GM23338 (cell line): Measurements from ENCODE around the gene MESD. TPM values are rescaled to one million over a fixed set of nuclear protein-coding genes. Genes with fewer than 3 reads are reported as not detected.

ENCODE experiments used
- ATAC-seq: fragments of 200-7000 bp; cut with Tn5 transposase; 3 replicates; pipeline ENCODE4 v1.9.1; 2020
- DNase-seq: peaks from one replicate; pipeline ENCODE4 v3.0.0-alpha.2; 2015; ENCODE audit warnings: low spot score
- H2AFZ ChIP-seq: fragments of 200-600 bp; sonication (generic); 2 replicates; pipeline ENCODE4 v1.8.0; 2016; ENCODE audit warnings: antibody characterized with exemption, mild to moderate bottlenecking, moderate library complexity
- H3F3A ChIP-seq: fragments of 200-600 bp; sonication (generic); replicated peaks from 2 replicates; pipeline ENCODE4 v1.8.0; 2017; ENCODE audit warnings: antibody characterized with exemption, mixed run types, low read depth
- H3K27ac ChIP-seq: fragments of 200-600 bp; sonication (generic); 2 replicates; pipeline ENCODE4 v1.6.1; 2016; ENCODE audit warnings: low read depth
- H3K27me3 ChIP-seq: fragments of 200-600 bp; sonication (generic); 2 replicates; pipeline ENCODE4 v1.8.0; 2016; ENCODE audit warnings: mild to moderate bottlenecking, mixed run types, moderate library complexity; ENCODE audit not compliant: insufficient read depth
- H3K36me3 ChIP-seq: fragments of 200-600 bp; sonication (generic); 2 replicates; pipeline ENCODE4 v1.8.0; 2016; ENCODE audit warnings: mild to moderate bottlenecking; ENCODE audit not compliant: insufficient read depth
- H3K4me1 ChIP-seq: fragments of 200-600 bp; sonication (generic); 2 replicates; pipeline ENCODE4 v1.8.0; 2016; ENCODE audit warnings: mild to moderate bottlenecking, moderate library complexity; ENCODE audit not compliant: insufficient read depth
- H3K4me2 ChIP-seq: fragments of 200-600 bp; sonication (generic); 2 replicates; pipeline ENCODE4 v1.7.1; 2017; ENCODE audit warnings: mixed run types
- H3K4me3 ChIP-seq: fragments of 200-600 bp; sonication (generic); 2 replicates; pipeline ENCODE4 v1.6.1; 2016; ENCODE audit warnings: mixed run types
- H3K79me2 ChIP-seq: fragments of 200-600 bp; sonication (generic); replicated peaks from 2 replicates; pipeline ENCODE4 v1.8.0; 2017; ENCODE audit warnings: mild to moderate bottlenecking; ENCODE audit not compliant: insufficient read depth
- H3K9me2 ChIP-seq: fragments of 200-600 bp; sonication (generic); 2 replicates; pipeline ENCODE4 v1.8.0; 2017; ENCODE audit not compliant: insufficient read depth
- H4K20me1 ChIP-seq: fragments of 200-600 bp; sonication (generic); replicated peaks from 2 replicates; pipeline ENCODE4 v1.8.0; 2017; ENCODE audit warnings: mild to moderate bottlenecking; ENCODE audit not compliant: insufficient read depth
- H3K27ac Mint-ChIP-seq: 2 replicates; pipeline ENCODE4 v1.8.0; 2020; ENCODE audit warnings: inconsistent platforms, mild to moderate bottlenecking, moderate library complexity, mixed read lengths
- H3K27me3 Mint-ChIP-seq: 3 replicates; pipeline ENCODE4 v1.8.0; 2022; ENCODE audit warnings: low read depth, mild to moderate bottlenecking, moderate library complexity, mixed read lengths, inconsistent platforms; ENCODE audit not compliant: insufficient read depth, poor library complexity
- H3K36me3 Mint-ChIP-seq: 3 replicates; pipeline ENCODE4 v1.8.0; 2021; ENCODE audit warnings: low read depth, mild to moderate bottlenecking, inconsistent platforms, moderate library complexity, mixed read lengths
- H3K4me1 Mint-ChIP-seq: 3 replicates; pipeline ENCODE4 v1.8.0; 2020; ENCODE audit warnings: mild to moderate bottlenecking, inconsistent platforms, mixed read lengths
- H3K4me3 Mint-ChIP-seq: 3 replicates; pipeline ENCODE4 v1.8.0; 2021; ENCODE audit warnings: moderate library complexity, mild to moderate bottlenecking, inconsistent platforms, mixed read lengths
- H3K9me3 Mint-ChIP-seq: 3 replicates; pipeline ENCODE4 v1.8.0; 2020; ENCODE audit warnings: moderate library complexity, mild to moderate bottlenecking, inconsistent platforms, mixed read lengths
- CREB1 ChIP-seq: fragments of 250-450 bp; sonication (Bioruptor Pico); IDR thresholded peaks from 2 replicates; pipeline ENCODE4 v1.5.0; 2020; ENCODE audit warnings: low read depth, mild to moderate bottlenecking, moderate library complexity
- CTCF ChIP-seq, 2 experiments: fragments of 200-600 bp in 1 of 2; sonication (generic) in 1 of 2; conservative IDR thresholded peaks; 2 replicates each; pipeline versions ENCODE4 v1.5.1 to v1.6.1; 2016 to 2017; ENCODE audit warnings: antibody characterized with exemption in 2 of 2, low read depth in 2 of 2, mild to moderate bottlenecking in 2 of 2, moderate library complexity in 1 of 2
- ETS1 ChIP-seq: IDR thresholded peaks from 2 replicates; pipeline ENCODE4 v1.6.1; 2016; ENCODE audit warnings: antibody characterized with exemption
- EZH2 ChIP-seq: fragments of 200-600 bp; sonication (generic); IDR thresholded peaks from one replicate; pipeline ENCODE4 v1.8.0; 2017; ENCODE audit warnings: antibody characterized with exemption, mild to moderate bottlenecking, low read depth; ENCODE audit not compliant: unreplicated experiment
- EZH2phosphoT487 ChIP-seq: fragments of 200-600 bp; sonication (generic); IDR thresholded peaks from one replicate; pipeline ENCODE4 v1.8.1; 2018; ENCODE audit warnings: antibody characterized with exemption; ENCODE audit not compliant: unreplicated experiment
- JUNB ChIP-seq: IDR thresholded peaks from one replicate; pipeline ENCODE4 v1.6.1; 2016; ENCODE audit warnings: antibody characterized with exemption; ENCODE audit not compliant: unreplicated experiment
- NANOG ChIP-seq: IDR thresholded peaks from 2 replicates; pipeline ENCODE4 v1.6.1; 2016; ENCODE audit warnings: antibody characterized with exemption, borderline replicate concordance
- POLR2AphosphoS5 ChIP-seq: IDR thresholded peaks from 2 replicates; pipeline ENCODE4 v1.6.1; 2016; ENCODE audit warnings: antibody characterized with exemption, low read depth
- REST ChIP-seq: IDR thresholded peaks from one replicate; pipeline ENCODE4 v1.6.1; 2018; ENCODE audit warnings: antibody characterized with exemption; ENCODE audit not compliant: unreplicated experiment
- STAT1 ChIP-seq: IDR thresholded peaks from one replicate; pipeline ENCODE4 v1.6.1; 2016; ENCODE audit warnings: antibody characterized with exemption; ENCODE audit not compliant: unreplicated experiment
- ZNF114 ChIP-seq: fragments of 250-450 bp; sonication (Bioruptor Pico); IDR thresholded peaks from 2 replicates; pipeline ENCODE4 v1.5.0; 2020; ENCODE audit warnings: mild to moderate bottlenecking, moderate library complexity
- ZNF331 ChIP-seq: fragments of 250-450 bp; sonication (Bioruptor Pico); IDR thresholded peaks from 2 replicates; pipeline ENCODE4 v1.5.0; 2020; ENCODE audit warnings: low read depth, mild to moderate bottlenecking, moderate library complexity
- ZNF462 ChIP-seq: fragments of 250-450 bp; sonication (Bioruptor Pico); IDR thresholded peaks from 2 replicates; pipeline ENCODE4 v1.5.0; 2020; ENCODE audit warnings: mild to moderate bottlenecking, moderate library complexity
- polyA plus RNA-seq: library from polyadenylated mRNA; unstranded; fragments of >200 nt; fragmentation: Nextera tagmentation; extraction: Ambion mirVana; gene quantifications from 2 replicates; pipeline ENCODE4 v1.2.1, GENCODE V29; 2016
- total RNA-seq: library from RNA; depleted of rRNA; stranded (reverse); fragments of >200 nt; shearing (Covaris generic); gene quantifications from 2 replicates; pipeline ENCODE4 v1.2.3, GENCODE V29; 2014

MESD gene
- total and polyA plus RNA-seq, 2 experiments from 2014 or later: 25.6 to 52.7 TPM

- H3K4me3 ChIP-seq: no peak overlapping the region
- ATAC-seq: no peak
- H3K9me2 ChIP-seq: 0 out of 2 replicates have a peak, but pooled peaks cover 2% of the 10 kb centered on the region
- no peaks in the 10 kb centered on the region for H4K20me1 ChIP-seq
- no peak overlapping the region for H3K27ac Mint-ChIP-seq
- H3K4me1 Mint-ChIP-seq: peaks cover 9% of the 10 kb centered on the region
- no peak for TF ChIP-seq EZH2
- TF ChIP-seq ZNF462: no peak
- no peak for TF ChIP-seq ZNF114 (CRISPR knock-in tag)
- no peak for TF ChIP-seq STAT1
- no peak for TF ChIP-seq EZH2phosphoT487
- no peak for TF ChIP-seq REST
- TF ChIP-seq CREB1 (CRISPR knock-in tag): no peak
- TF ChIP-seq NANOG: no peak
- TF ChIP-seq JUNB: no peak
- TF ChIP-seq ZNF331 (CRISPR knock-in tag): no peak
- TF ChIP-seq POLR2AphosphoS5: no peak
- no peak for TF ChIP-seq CTCF (conservative IDR thresholded peaks at IDR 0.05; ENCODE audit: low read depth in 2 of 2)
- no peak for TF ChIP-seq ETS1
- H3K9me3 Mint-ChIP-seq: peaks cover 10% of the 10 kb centered on the region
- no peak overlapping the region for H3K4me2 ChIP-seq
- no peaks in the 10 kb centered on the region for H3K4me1 ChIP-seq
- no peaks in the 10 kb centered on the region for H3F3A ChIP-seq
- H3K79me2 ChIP-seq: no peaks in the 10 kb centered on the region
- H3K27me3 ChIP-seq: no peaks in the 10 kb centered on the region
- no peak overlapping the region for H2AFZ ChIP-seq
- DNase-seq: no peak
- H3K36me3 ChIP-seq: no peaks in the 10 kb centered on the region
- H3K36me3 Mint-ChIP-seq: peaks cover 11% of the 10 kb centered on the region; the same call in 2 of the 3 replicates
- peaks cover 2% of the 10 kb centered on the region for H3K27me3 Mint-ChIP-seq
- no peak overlapping the region for H3K27ac ChIP-seq
- H3K4me3 Mint-ChIP-seq: no peak overlapping the region
Measured at GRCh38 chr15:81032355-81032754, 42.7 kb upstream of the MESD start.
